PC-3 (cell line): Measurements from ENCODE around the gene IQGAP3. TPM values are rescaled to one million over a fixed set of nuclear protein-coding genes. Genes with fewer than 3 reads are reported as not detected.

Experiments used
- ATAC-seq: fragments of 200-7000 bp; cut with Tn5 transposase; 2 replicates; pipeline ENCODE4 v1.9.1; 2020; ENCODE audit warnings: mild to moderate bottlenecking, moderate library complexity
- BruUV-seq: library from RNA; stranded (reverse); fragments of 400-500 nt; replicated peaks from 2 replicates; lab custom pipeline; 2021; lab: Mats Ljungman, UMichigan
- CTCF ChIA-PET: fragments of 300-600 bp; sonication (Branson Sonifier 250); formaldehyde crosslinking; loops from one replicate; lab custom pipeline; 2022; ENCODE audit warnings: antibody characterized with exemption; lab: Charles Lee
- POLR2A ChIA-PET: fragments of 300-600 bp; sonication (Branson Sonifier 250); formaldehyde crosslinking; loops from one replicate; lab custom pipeline; 2022; ENCODE audit warnings: antibody characterized with exemption; ENCODE audit not compliant: unreplicated experiment; lab: Charles Lee
- DNase-seq: peaks from one replicate; pipeline ENCODE4 v3.0.0-alpha.2; 2015
- H2AFZ ChIP-seq: fragments of 300-600 bp; sonication (generic); 2 replicates; pipeline ENCODE4 v1.6.0; 2016; ENCODE audit warnings: antibody characterized with exemption, low read length
- H3F3A ChIP-seq: fragments of 300-600 bp; sonication (generic); one replicate; pipeline ENCODE4 v1.6.0; 2017; ENCODE audit warnings: antibody characterized with exemption, low read length, control low read depth, mild to moderate bottlenecking; ENCODE audit not compliant: unreplicated experiment
- H3K27ac ChIP-seq: fragments of 300-600 bp; sonication (generic); 2 replicates; pipeline ENCODE4 v1.5.1; 2016; ENCODE audit warnings: mild to moderate bottlenecking, low read length
- H3K27me3 ChIP-seq: fragments of 300-600 bp; sonication (generic); 2 replicates; pipeline ENCODE4 v1.6.1; 2016; ENCODE audit warnings: low read length, mixed read lengths
- H3K36me3 ChIP-seq: fragments of 300-600 bp; sonication (generic); 2 replicates; pipeline ENCODE4 v1.6.1; 2016; ENCODE audit warnings: low read depth, mixed run types, low read length, mixed read lengths
- H3K4me1 ChIP-seq: fragments of 300-600 bp; sonication (generic); 2 replicates; pipeline ENCODE4 v1.5.1; 2016; ENCODE audit warnings: low read length; ENCODE audit not compliant: insufficient read depth
- H3K4me2 ChIP-seq: fragments of 300-600 bp; sonication (generic); 2 replicates; pipeline ENCODE4 v1.6.0; 2016; ENCODE audit warnings: low read length
- H3K4me3 ChIP-seq: fragments of 300-600 bp; sonication (generic); 2 replicates; pipeline ENCODE4 v1.5.1; 2016; ENCODE audit warnings: mild to moderate bottlenecking, low read length, mixed read lengths
- H3K79me2 ChIP-seq: fragments of 300-600 bp; sonication (generic); 2 replicates; pipeline ENCODE4 v1.6.1; 2017; ENCODE audit warnings: low read length, mixed read lengths
- H3K9ac ChIP-seq: fragments of 300-600 bp; sonication (generic); 2 replicates; pipeline ENCODE4 v1.6.0; 2016; ENCODE audit warnings: mild to moderate bottlenecking, low read length
- H3K9me2 ChIP-seq: fragments of 300-600 bp; sonication (generic); replicated peaks from 2 replicates; pipeline ENCODE4 v1.6.1; 2016; ENCODE audit warnings: mixed run types, low read length, mixed read lengths
- H3K9me3 ChIP-seq: fragments of 300-600 bp; sonication (generic); 2 replicates; pipeline ENCODE4 v1.6.1; 2016; ENCODE audit warnings: low read length, mixed read lengths
- H4K20me1 ChIP-seq: fragments of 300-600 bp; sonication (generic); 2 replicates; pipeline ENCODE4 v1.6.1; 2016; ENCODE audit warnings: low read length, mixed read lengths
- EZH2 ChIP-seq: fragments of 300-600 bp; sonication (generic); IDR thresholded peaks from one replicate; pipeline ENCODE4 v1.6.1; 2017; ENCODE audit warnings: antibody characterized with exemption, mild to moderate bottlenecking, low read length; ENCODE audit not compliant: unreplicated experiment
- EZH2phosphoT487 ChIP-seq: fragments of 300-600 bp; sonication (generic); IDR thresholded peaks from 2 replicates; pipeline ENCODE4 v1.6.1; 2018; ENCODE audit warnings: mild to moderate bottlenecking, antibody characterized with exemption, low read length, borderline replicate concordance
- intact Hi-C: fragments of 100-400 bp; cut with micrococcal nuclease; formaldehyde crosslinking; loops from 2 replicates; pipeline ENCODE4 v1.9.0; 2023
- total RNA-seq: library from RNA; depleted of rRNA; stranded (reverse); fragments of >200 nt; gene quantifications from 2 replicates; pipeline ENCODE4 v1.2.3, GENCODE V29; 2014
- TF ChIP-seq, protein P1 (sequence below): fragments of 300-600 bp; sonication (generic); conservative IDR thresholded peaks from 2 replicates; pipeline ENCODE4 v1.5.1; 2017; ENCODE audit warnings: antibody characterized with exemption, low read depth, mild to moderate bottlenecking, low read length

IQGAP3 gene
- total RNA-seq, 1 experiment from 2014 or later = 54.3 TPM

DNA sequence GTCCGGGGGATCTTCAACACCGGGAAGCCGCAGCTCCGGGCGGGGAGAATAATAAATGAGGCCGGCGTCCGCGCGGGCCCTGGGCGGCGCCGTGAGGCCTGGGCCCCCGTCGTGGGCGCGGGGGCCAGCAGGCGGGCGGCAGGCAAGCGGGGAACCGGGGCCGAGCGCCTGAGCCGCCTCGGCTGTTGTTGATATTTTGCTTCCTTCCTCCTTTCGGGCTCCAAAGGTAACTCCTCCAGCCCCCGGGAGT lies 71.9 kb downstream of the IQGAP3 start, which contains the start of gene MEF2D:
Gene MEF2D (minus strand): TSS at position 233 of the 250 bp plus-strand sequence. CDS start 17,483 bp downstream, outside the sequence.
- H3K27me3 ChIP-seq = no peaks in the 10 kb centered on the region
- H3K36me3 ChIP-seq = 0 out of 2 replicates have a peak, but pooled peaks cover under 1% of the 10 kb centered on the region
- H3K4me1 ChIP-seq = peaks cover 69% of the 10 kb centered on the region
- H2AFZ ChIP-seq = peak within 1 kb of the TSS; percentile 83
- H3K4me2 ChIP-seq = peak within 1 kb of the TSS; percentile 92
- H3F3A ChIP-seq = no peaks in the 10 kb centered on the region
- H3K9me2 ChIP-seq = no peaks in the 10 kb centered on the region
- ChIA-PET CTCF (interaction anchor here (0.5 to 1.7 kb wide), 7 partner anchors 20 to 115 kb away, joined by 3 to 21 read pairs (median 4); no protein-coding TSS in a partner anchor), POLR2A (interaction anchor here (0.5 to 1.8 kb wide), 10 partner anchors 23 to 256 kb away, joined by 4 to 16 read pairs (median 7); partner anchors contain the start of gene NAXE)
- intact Hi-C loops = loop anchor here (1.0 to 2.0 kb wide), 2 partner anchors 44 to 70 kb away; no protein-coding TSS in a partner anchor
- BruUV-seq = no TSS peak
- no peaks in the 10 kb centered on the region for H3K9me3 ChIP-seq
- H3K4me3 ChIP-seq = peak within 1 kb of the TSS; percentile 95
- TF ChIP-seq EZH2 = no peak
- TF ChIP-seq EZH2phosphoT487 = no peak
- TF ChIP-seq, protein P1, sequence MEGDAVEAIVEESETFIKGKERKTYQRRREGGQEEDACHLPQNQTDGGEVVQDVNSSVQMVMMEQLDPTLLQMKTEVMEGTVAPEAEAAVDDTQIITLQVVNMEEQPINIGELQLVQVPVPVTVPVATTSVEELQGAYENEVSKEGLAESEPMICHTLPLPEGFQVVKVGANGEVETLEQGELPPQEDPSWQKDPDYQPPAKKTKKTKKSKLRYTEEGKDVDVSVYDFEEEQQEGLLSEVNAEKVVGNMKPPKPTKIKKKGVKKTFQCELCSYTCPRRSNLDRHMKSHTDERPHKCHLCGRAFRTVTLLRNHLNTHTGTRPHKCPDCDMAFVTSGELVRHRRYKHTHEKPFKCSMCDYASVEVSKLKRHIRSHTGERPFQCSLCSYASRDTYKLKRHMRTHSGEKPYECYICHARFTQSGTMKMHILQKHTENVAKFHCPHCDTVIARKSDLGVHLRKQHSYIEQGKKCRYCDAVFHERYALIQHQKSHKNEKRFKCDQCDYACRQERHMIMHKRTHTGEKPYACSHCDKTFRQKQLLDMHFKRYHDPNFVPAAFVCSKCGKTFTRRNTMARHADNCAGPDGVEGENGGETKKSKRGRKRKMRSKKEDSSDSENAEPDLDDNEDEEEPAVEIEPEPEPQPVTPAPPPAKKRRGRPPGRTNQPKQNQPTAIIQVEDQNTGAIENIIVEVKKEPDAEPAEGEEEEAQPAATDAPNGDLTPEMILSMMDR = no peak
- no peak for DNase-seq
- H4K20me1 ChIP-seq = peaks cover 36% of the 10 kb centered on the region
- no peak for ATAC-seq
- peak within 1 kb of the TSS; percentile 96 for H3K27ac ChIP-seq
- peaks cover 50% of the 10 kb centered on the region for H3K79me2 ChIP-seq
- H3K9ac ChIP-seq = peak within 1 kb of the TSS; percentile 98

DNA sequence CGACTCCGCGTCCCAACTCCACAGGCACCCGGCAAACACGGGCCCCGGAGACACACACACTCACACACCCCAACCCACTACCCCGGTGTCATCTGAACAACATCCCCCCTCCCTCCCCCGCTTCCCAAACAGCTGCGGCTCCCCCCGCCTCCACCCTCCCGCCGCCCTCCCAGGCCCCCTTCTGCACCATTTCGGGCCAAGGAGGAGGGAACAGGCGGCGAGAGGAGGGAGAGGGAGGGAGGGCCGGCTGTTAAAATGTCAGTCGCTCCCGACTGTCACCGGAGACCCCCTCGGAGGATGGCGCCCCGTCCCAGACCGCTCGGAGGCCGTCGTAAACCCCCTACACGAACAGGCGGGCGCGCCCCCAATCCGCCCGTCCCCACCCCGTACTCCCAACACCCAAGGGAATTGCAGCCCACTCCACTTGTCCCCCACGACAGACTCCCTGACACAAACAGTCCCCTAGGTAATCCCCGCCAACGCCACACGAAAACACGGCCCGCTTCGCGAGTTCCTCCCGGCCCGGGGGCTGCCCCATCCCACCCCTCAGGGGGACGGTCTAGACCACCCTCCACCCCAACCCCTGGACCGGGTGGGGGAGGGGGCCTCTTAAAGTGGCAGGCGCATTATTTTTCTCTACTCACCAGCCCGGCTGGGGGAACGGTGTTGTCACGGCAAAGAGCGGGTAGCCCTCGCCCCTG lies 72.4 kb downstream of the IQGAP3 start:
- Histone ChIP-seq H3K27me3 (no peaks in the 10 kb centered on the region), H3K27ac (peak overlapping the region; percentile 96), H3K79me2 (peaks cover 55% of the 10 kb centered on the region), H3K9me3 (no peaks in the 10 kb centered on the region), H3K36me3 (0 out of 2 replicates have a peak, but pooled peaks cover 4% of the 10 kb centered on the region), H2AFZ (peak overlapping the region; percentile 53; the same call in 1 of the 2 replicates), H4K20me1 (peaks cover 38% of the 10 kb centered on the region), H3K4me1 (peaks cover 67% of the 10 kb centered on the region), H3F3A (no peaks in the 10 kb centered on the region), H3K4me2 (peak overlapping the region; percentile 92), H3K9me2 (no peaks in the 10 kb centered on the region), H3K9ac (peak overlapping the region; percentile 98), H3K4me3 (peak overlapping the region; percentile 95)
- BruUV-seq = no TSS peak
- TF ChIP-seq, protein P1 = no peak
- TF ChIP-seq EZH2phosphoT487 = no peak
- TF ChIP-seq EZH2 = no peak
- intact Hi-C loops = loop anchor here (1.0 to 2.0 kb wide), 2 partner anchors 44 to 71 kb away; no protein-coding TSS in a partner anchor
- ChIA-PET POLR2A (interaction anchor here (0.5 to 1.2 kb wide), 10 partner anchors 23 to 256 kb away, joined by 3 to 8 read pairs (median 6); partner anchors contain the start of gene NAXE), CTCF (interaction anchor here (0.5 to 1.7 kb wide), 6 partner anchors 20 to 114 kb away, joined by 3 to 21 read pairs (median 4); no protein-coding TSS in a partner anchor)
- ATAC-seq = no peak
- DNase-seq = no peak
